NOMO-1 (cell line): Measurements from ENCODE around the gene XYLT1.

Experiments used
- DNase-seq, 2 experiments: peaks; one replicate each; lab custom pipeline; 2025; ENCODE audit not compliant: unreplicated experiment in 2 of 2; lab: John Stamatoyannopoulos, UW

The XYLT1 gene

GRCh38 chr16:17244872-17245551 is 225.7 kb downstream of the XYLT1 start:
- no peak for DNase-seq

GRCh38 chr16:17241264-17241835 is 229.4 kb downstream of the XYLT1 start:
- no peak for DNase-seq

GRCh38 chr16:17238285-17239028 is 232.3 kb downstream of the XYLT1 start:
- DNase-seq: peak; percentile 21 to 64

GRCh38 chr16:17237350-17237944 is 233.3 kb downstream of the XYLT1 start:
- DNase-seq: no peak

- peak in 1 of 2 experiments; percentile 12 for DNase-seq
These were observed 235.5 kb downstream of the XYLT1 start for GRCh38 chr16:17235147-17235815.

GRCh38 chr16:17233318-17234002 is 237.3 kb downstream of the XYLT1 start:
- DNase-seq: no peak

GRCh38 chr16:17232487-17232886 is 238.3 kb downstream of the XYLT1 start:
- DNase-seq: no peak

GRCh38 chr16:17231972-17232371 is 238.8 kb downstream of the XYLT1 start:
- DNase-seq: no peak

GRCh38 chr16:17230932-17231581 is 239.7 kb downstream of the XYLT1 start:
- no peak for DNase-seq

GRCh38 chr16:17229766-17230165 is 241.0 kb downstream of the XYLT1 start:
- no peak for DNase-seq

- no peak for DNase-seq
These were observed 241.6 kb downstream of the XYLT1 start for GRCh38 chr16:17229131-17229530.

- no peak for DNase-seq
These were observed 242.1 kb downstream of the XYLT1 start for GRCh38 chr16:17228708-17229055.

- DNase-seq: no peak
These were observed 242.6 kb downstream of the XYLT1 start for GRCh38 chr16:17228048-17228707.

- no peak for DNase-seq
These were observed 243.5 kb downstream of the XYLT1 start for GRCh38 chr16:17227278-17227677.

- DNase-seq: peak in 1 of 2 experiments; percentile 27
These were observed 245.2 kb downstream of the XYLT1 start for GRCh38 chr16:17225541-17225940.

GRCh38 chr16:17224879-17225281 is 245.9 kb downstream of the XYLT1 start:
- DNase-seq: peak; percentile 92 to 93

GRCh38 chr16:17224350-17224749 is 246.4 kb downstream of the XYLT1 start:
- DNase-seq: no peak

GRCh38 chr16:17223576-17223975 is 247.2 kb downstream of the XYLT1 start:
- no peak for DNase-seq

- DNase-seq: peak; percentile 26 to 61
These were observed 247.8 kb downstream of the XYLT1 start for GRCh38 chr16:17222871-17223401.
